Stimulated activated CD8-positive, alpha-beta memory T cell treated with anti-CD3 and anti-CD28 coated beads, Interleukin-4, amount 100 ng/mL, for 24 hours (primary cell): ENCODE results near the gene MARCKS.

ENCODE experiments used
- DNase-seq: peaks from one replicate; pipeline ENCODE4 v3.0.0-alpha.2; 2020; ENCODE audit warnings: low read depth

MARCKS gene

DNA sequence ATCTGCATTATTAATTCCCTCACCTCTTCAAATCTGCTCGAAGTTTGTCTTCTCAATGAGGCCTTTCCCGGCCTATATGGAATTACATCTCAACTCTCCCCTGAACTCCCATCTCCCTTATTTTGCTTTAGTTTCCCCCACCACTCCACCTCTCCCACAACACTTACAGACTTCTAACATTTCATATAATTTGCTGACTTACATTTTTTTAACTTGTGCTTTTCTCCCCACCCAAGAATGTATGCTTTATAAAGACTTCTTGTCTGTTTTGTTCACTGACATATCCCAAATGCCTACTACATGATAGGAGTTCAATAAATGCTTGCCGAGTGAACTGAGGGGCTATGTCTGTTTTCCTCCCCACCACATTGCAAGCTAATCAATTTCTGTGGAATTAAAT, 3.9 kb upstream of the MARCKS start:
- no peak for DNase-seq

- no peak for DNase-seq
Observed at GRCh38 chr6:113854531-113855499, 2.3 kb upstream of the MARCKS start.

GRCh38 chr6:113855500-113856374, 1.4 kb upstream of the MARCKS start:
- no peak for DNase-seq

DNA sequence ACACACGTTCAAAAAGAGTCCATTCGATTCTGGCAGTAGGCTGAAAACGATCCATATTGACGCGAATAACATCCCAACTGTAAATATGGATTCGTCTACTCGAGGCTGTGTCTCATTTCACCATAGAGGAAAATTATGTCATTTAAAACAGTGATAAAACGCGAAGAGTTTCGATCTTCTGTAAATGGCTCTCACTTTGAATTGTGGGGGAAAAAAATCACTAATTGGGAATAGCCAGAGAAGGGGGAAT, 845 bp upstream of the MARCKS start:
- no peak for DNase-seq

GRCh38 chr6:113857556-113858479, 673 bp downstream of the MARCKS start:
- no peak for DNase-seq

DNA sequence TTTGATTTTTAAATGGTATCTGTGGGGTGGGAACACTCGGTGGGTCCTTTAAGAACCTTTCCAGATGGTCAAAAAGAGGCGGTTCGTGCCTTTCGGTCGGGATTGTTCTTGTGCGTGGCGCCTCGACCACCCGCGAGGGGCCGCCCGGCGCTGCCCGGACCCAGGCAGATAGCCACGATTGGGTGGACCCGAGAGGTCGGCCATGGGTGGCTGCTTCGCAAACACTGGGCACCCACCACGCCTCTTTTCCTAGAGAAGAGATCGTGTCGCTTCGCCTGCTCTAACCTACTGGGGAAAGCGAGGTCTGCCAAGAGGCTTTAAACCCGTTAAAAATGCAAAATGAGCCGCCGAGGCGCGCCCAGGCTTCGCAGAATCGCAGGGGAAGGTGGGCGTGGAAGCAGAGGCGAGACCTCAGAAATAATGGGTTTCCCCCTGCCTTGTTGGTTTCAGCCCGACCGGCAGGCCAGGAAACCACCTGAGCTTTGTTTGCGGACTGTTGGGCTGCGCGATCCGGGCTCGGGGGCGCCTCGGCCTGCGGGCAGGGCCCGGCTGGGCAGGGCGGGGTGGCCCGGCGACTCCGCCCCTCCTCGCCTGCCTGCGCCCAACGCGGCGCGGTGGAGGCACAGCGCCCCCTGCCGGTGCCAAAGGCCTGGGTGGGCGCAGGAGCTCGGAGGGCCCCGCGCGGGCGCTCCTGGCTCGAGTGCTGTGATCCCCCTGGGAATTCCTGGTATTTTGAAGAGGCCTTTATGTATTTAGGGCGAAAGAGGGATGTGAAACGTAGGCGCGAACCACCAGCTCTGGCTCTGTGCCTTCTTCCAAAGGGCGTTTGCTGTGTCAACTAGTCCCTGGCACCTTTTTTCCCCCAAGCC, 1.6 kb downstream of the MARCKS start:
- DNase-seq = peak; percentile 66

DNA sequence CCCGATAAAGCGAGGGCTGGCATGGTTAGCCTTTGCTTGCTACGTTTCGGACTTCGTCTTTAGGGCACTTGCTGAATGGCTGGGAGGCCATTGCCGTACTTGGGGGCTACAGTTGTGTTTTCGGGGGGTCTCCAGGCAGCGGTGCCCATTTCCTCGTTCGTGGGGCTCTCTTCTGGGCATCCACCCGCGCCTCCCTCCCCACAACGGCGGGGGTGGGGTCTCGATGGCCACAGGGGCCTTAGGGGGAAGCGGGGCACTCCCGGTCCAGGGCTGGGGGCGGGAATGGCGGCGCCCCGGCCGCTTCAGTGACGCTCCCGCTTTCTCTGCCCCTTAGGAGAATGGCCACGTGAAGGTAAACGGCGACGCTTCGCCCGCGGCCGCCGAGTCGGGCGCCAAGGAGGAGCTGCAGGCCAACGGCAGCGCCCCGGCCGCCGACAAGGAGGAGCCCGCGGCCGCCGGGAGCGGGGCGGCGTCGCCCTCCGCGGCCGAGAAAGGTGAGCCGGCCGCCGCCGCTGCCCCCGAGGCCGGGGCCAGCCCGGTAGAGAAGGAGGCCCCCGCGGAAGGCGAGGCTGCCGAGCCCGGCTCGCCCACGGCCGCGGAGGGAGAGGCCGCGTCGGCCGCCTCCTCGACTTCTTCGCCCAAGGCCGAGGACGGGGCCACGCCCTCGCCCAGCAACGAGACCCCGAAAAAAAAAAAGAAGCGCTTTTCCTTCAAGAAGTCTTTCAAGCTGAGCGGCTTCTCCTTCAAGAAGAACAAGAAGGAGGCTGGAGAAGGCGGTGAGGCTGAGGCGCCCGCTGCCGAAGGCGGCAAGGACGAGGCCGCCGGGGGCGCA, 2.4 kb downstream of the MARCKS start:
- DNase-seq = no peak

DNA sequence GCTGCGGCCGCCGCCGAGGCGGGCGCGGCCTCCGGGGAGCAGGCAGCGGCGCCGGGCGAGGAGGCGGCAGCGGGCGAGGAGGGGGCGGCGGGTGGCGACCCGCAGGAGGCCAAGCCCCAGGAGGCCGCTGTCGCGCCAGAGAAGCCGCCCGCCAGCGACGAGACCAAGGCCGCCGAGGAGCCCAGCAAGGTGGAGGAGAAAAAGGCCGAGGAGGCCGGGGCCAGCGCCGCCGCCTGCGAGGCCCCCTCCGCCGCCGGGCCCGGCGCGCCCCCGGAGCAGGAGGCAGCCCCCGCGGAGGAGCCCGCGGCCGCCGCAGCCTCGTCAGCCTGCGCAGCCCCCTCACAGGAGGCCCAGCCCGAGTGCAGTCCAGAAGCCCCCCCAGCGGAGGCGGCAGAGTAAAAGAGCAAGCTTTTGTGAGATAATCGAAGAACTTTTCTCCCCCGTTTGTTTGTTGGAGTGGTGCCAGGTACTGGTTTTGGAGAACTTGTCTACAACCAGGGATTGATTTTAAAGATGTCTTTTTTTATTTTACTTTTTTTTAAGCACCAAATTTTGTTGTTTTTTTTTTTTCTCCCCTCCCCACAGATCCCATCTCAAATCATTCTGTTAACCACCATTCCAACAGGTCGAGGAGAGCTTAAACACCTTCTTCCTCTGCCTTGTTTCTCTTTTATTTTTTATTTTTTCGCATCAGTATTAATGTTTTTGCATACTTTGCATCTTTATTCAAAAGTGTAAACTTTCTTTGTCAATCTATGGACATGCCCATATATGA, 3.2 kb downstream of the MARCKS start:
- DNase-seq = no peak

GRCh38 chr6:113862112-113862511, 5.0 kb downstream of the MARCKS start:
- DNase-seq = no peak

- DNase-seq = no peak
Observed at GRCh38 chr6:113870917-113871316, 13.8 kb downstream of the MARCKS start.

- DNase-seq = no peak
Observed at GRCh38 chr6:113871975-113872374, 14.8 kb downstream of the MARCKS start.

- DNase-seq = no peak
Observed at GRCh38 chr6:113873043-113873667, 16.0 kb downstream of the MARCKS start.

DNA sequence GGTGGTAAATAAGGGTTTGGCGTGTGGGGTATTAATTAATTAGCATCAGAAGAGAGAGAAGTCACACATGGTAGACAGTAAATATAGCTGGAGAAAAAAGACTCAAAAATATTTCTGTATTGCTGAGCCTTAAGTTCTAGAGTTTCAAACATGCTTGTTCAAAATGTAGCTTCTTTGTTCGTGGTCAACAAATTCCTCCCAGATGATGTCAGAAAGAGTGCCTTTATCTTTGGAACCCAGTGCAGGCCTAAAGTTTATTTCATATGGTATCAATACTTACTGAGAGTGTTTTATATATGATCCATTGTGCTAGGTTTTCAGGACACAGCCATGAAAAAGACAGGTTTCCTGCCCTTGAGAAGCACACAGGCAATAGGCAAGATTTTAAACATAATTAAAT, 18.3 kb downstream of the MARCKS start:
- DNase-seq = no peak

DNA sequence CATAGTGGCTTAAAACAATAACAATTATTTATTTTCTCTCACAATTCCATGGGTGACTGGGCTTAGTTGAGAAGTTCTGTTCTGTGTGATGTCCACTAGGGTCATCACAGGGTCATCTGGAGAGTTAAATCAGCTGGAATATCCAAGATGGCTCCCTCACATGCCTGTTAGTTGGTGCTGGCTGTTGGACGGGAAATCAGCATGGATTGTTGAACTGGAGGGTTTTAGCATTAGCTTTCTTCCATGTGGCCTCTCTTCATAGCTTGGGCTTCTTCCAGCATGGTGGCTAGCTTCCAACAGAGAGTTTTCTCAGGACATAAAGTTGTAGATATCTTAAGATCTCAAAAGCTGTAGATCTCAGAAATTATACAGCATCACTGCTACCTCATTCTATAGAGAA, 19.6 kb downstream of the MARCKS start:
- no peak for DNase-seq

DNA sequence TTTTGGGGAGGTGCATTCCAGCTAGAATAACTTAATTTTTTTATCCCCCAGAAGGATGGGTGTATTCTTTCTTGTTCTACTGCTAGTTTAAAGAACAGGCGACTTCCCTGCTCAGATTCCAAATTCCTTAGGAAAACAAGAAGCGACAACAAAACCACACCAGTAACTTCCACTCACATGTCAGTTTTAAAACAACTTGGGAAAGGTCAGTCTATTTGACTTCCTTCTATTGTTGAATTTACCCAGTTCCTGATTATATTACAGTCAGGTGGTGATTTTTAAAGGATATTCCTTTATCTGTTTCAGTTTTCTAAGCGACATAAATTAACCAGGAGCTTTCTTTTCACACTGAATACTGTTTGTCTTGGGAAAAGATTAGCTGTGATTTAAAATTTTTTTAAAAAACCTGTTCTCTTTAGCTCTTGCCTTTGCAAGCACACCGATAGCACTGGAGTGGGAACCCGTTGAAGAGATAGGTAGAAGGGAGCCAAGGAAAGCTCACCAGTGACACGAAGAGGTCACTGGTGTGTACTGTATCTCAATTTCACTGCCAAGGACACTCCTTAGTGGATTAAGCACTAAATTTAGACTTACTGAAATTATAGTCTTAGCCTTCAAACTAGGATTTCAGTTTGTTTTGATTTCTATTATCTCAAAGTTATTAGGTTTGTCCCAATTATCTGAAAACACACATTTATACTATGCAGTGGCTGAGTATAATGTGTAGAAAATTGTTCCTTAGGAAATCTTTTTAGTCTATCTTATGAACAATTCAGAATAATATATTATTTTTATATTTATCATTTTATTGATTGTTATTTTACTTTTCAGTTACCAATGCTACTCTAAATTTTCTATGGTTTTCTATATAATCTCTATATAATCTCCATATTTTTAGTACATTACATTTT, 22.3 kb downstream of the MARCKS start:
- no peak for DNase-seq

DNA sequence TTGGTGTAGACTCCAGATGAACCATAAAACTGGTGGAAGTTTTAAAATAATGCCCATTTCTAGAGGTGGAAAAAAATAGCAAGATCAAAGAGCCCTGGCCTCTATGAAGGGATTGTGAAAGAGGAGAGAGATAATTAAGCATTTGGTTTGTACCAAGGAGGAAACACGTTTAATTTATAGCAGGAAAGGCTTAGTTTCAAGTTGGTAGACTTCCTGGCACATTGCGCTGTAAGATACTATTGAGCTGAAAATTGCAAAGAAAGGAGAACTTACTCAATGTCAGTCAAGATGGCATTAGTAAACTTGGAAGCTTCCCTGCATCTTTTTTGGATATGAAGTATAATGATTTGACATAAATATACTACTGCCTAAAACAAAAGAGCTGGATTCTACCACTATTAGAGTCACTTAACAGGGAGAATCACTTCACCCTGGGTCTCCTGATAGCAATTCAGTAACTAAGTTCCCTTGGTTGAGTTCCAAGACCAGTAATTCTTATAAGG, 24.4 kb downstream of the MARCKS start:
- no peak for DNase-seq

DNA sequence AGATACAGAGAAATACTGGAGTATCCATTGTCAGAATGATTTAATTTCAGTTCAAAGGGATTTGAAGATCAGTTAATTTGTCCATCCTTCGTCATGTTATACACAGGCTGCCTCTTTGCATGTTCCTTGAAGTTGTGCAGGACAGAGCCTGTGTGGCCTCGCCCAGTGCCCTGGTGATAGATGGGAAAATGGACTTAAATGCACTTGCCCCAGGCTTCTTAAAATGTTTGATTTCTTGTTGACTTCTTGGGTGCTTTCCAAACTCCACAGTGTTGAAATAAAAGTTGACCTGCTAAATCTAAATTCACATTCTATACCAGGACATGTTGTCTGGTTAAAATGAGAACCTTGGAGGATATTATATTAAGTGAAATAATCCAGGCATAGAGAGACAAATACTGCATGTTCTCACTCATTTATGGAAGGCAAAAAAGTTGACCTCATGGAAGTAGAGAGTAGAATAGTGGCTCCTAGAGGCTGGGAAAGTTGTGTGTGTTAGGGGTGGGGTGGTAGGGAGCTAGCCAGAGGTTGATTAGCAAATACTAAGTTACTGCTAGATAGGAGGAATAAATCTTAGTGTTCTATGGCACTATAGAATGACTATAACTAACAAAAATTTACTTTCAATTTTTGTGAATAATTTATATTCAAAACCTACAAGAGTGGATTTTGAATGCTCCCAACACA, 25.3 kb downstream of the MARCKS start:
- DNase-seq = no peak
